Liver (tissue), 3 donors: ENCODE measurements around the gene SLC25A41.

Experiments
- ATF3 ChIP-seq: IDR thresholded peaks from 2 replicates; pipeline ENCODE4 v1.6.1; 2016; ENCODE audit warnings: antibody characterized with exemption
- REST ChIP-seq: IDR thresholded peaks from 2 replicates; pipeline ENCODE4 v1.6.1; 2016; ENCODE audit warnings: antibody characterized with exemption, mild to moderate bottlenecking
- YY1 ChIP-seq: IDR thresholded peaks from 2 replicates; pipeline ENCODE4 v1.6.1; 2016; ENCODE audit warnings: antibody characterized with exemption, mild to moderate bottlenecking
- TF ChIP-seq, protein P1 (sequence below): fragments of 150-350 bp; IDR thresholded peaks from 2 replicates; pipeline ENCODE4 v1.5.1; 2017; ENCODE audit warnings: improper control_type of control experiment, low read depth, low read length; ENCODE audit not compliant: missing input control
- donor health status: healthy.
- donor health status: healthy.

DNA sequence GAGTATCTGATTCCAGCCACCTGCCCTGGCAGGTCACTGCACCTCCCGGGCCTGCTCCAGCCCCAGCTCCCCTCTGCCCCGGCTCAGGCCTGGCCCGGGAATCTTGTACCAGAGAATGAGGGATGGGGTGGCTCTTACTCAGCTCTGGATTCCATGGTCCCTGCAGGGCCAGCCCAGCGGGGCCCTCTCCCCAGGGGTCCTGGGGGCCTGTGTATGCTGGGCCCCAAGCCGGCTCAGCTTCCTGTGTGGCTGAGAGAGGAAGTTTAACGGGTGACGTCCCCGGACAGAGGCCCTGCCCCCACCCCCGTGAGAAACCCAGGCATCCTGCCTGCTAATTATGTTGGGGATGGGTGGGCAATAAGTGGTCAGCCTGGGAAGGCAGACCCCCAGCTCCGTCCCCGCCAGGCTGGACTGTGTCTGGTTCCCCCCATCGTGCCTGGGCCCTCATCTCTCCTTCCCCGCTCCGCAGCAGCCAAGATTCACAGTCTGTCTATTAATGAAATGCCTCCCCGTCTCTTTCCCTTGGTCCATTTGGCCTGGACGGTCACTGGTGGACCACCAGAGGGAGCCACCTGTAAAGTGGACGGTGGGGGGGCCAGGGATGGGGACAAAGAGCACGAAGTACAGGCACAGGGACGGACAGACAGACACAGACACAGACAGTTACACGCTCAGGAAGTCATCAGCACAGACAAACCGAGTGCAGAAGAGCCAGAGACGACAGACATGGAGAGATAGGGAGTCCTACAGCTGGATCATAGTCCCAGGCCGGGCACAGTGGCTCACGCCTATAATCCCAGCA, 48.2 kb upstream of the SLC25A41 start, which contains the start of gene DENND1C:
- TF ChIP-seq, protein P1, sequence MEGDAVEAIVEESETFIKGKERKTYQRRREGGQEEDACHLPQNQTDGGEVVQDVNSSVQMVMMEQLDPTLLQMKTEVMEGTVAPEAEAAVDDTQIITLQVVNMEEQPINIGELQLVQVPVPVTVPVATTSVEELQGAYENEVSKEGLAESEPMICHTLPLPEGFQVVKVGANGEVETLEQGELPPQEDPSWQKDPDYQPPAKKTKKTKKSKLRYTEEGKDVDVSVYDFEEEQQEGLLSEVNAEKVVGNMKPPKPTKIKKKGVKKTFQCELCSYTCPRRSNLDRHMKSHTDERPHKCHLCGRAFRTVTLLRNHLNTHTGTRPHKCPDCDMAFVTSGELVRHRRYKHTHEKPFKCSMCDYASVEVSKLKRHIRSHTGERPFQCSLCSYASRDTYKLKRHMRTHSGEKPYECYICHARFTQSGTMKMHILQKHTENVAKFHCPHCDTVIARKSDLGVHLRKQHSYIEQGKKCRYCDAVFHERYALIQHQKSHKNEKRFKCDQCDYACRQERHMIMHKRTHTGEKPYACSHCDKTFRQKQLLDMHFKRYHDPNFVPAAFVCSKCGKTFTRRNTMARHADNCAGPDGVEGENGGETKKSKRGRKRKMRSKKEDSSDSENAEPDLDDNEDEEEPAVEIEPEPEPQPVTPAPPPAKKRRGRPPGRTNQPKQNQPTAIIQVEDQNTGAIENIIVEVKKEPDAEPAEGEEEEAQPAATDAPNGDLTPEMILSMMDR, result peak; percentile 41
- no peak for TF ChIP-seq REST
- TF ChIP-seq ATF3, result no peak
- TF ChIP-seq YY1, result no peak
